GM18868 (cell line): ENCODE measurements around the gene ABO.
"Not testable (repeated sequence)": the region's sequence is repeated elsewhere in the genome, so short reads cannot be mapped to it uniquely, and the experiment has no call there.

Experiments used
- ATAC-seq: cut with Tn5 transposase; IDR thresholded peaks from one replicate; pipeline ENCODE4 v1.9.1; 2021; ENCODE audit warnings: mild to moderate bottlenecking, moderate library complexity; ENCODE audit not compliant: unreplicated experiment

ABO gene

DNA sequence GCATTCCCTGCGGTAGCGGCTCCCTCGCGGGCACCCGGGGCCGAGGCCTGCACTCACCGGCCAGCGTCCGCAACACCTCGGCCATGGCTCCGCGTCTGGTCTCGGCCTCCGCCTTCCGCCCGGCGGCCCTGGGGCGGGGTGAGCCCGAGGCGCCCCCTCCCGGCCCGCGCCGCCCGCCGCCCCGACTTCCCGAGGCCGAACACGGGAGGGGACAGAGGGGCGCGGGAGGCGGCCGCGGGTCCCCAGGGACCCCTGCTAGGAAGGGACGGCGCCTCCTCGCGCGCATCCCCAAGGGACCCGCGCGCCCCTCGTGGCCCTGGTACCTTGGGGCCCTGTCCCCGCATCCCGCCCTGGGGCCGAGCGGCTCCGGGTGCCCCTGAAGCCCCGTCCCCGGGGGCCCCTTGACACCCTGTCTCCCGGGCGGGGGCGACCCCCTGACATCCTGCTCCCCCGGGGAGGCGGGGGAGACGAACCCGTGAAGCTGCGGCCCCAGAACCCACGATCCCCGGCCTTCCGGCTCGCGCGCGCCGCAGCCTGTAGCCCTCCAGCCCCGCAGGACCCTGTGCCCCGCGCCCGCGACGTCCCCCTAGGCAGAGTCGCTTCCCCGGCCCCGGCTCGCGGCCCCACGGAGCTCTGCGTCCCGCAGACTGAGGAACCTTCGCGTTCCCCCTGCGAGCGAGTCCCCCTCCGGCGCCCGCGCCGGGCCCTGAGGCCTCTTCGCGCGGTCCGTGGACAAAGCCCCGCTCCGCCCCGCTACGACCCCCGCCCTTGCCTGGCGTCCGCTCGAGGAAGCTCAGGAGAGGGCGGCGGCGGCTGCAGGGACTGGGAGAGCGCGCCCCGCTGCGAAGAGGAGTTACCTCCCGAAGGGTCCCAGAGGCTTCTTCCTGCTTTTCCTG is at the start of gene ABO:
Gene ABO (minus strand): TSS at position 97 of the 896 bp plus-strand sequence.
- ATAC-seq, result no peak

DNA sequence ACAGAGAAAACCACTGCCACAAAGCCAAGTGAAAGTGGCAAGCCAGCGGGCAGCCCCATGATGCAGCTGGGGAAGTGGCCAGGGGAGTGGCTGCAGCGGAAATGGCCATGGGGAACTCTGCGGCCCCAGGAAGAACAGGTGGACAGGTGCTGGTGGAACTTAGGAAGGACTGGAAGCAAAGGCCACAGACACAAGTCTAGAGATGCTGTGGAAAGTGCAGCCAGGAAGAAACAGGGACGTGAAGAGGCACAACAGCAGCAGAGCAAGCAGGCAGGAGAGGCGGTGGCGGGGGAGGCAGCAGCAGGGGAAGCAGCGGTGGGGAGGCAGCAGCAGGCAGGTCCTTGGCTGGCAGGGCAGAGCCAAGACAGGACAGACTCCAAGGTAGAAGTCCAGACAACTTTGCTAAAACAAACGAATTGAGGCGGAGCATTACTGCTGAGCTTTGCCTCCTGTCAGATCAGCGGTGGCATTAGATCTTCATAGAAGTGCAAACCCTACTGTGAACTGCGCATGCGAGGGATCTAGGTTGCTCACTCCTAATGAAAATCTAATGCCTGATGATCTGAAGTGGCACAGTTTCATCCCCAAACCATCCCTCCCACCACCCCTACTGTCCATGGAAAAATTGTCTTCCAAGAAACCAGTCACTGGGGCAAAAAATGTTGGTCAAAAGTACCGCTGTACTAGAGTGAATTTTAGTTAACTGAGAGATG is 49.1 kb upstream of the ABO start:
- no peak for ATAC-seq

DNA sequence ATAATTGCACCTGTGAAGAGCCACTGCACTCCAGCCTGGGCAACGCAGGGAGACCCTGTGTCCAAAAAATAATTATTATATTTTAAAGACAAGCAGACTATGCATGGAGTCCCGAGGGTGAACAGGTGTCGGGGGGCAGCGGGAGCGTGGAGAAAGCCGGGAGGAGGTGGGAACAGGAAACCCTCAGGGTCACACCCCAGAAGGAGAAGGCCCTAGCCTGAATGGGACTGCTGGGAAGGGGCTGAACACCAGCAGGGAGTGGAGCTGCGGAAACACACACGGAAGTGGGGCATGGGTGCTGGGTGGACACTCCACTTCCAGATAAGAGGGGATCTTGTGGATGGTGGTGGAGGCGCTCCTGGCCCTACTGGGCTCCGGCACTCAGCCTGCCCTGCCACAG is 48.2 kb upstream of the ABO start:
- ATAC-seq, result no peak

DNA sequence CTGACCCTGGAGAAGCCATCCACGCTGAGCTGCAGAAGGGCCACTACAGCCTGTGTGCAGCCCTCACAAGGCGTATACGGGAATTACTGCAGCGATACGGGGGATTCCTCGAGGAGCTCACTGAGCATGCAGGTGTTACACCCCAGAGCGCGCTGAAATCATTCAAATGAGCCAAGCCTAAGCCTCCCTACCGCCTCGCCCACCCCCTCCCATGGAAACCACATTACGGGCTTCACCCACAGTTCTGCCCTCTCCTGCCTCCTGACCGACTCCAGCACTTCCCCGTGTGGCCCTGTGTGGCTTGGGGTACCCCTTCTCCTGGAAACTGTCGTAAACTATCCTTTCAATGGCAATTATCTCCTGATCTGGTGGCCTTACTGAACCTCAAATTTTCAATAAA is 47.7 kb upstream of the ABO start:
- ATAC-seq, result no peak

DNA sequence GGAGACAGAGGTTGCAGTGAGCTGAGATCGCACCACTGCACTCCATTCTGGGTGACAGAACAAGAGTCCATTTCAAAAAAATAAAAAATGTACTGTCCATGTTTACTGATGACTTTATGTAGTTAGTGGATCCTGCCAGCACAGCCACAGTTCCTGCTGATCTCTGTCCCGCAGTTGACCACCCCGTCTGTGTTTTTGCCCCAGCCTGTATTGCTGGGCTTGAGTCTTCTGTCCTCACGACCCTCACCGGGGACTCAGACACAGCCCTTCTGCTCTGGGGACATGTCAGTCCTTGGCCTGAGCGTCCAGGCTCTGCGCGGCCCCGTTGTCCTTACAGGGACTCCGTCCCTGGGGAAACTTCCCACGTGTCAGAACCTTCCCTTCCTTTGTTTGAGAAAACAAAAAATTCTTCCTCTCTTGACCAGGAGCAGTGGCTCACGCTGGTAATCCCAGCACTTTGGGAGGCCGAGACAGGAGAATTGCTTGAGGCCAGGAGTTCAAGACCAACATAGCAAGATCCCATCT is 46.5 kb upstream of the ABO start:
- ATAC-seq, result no peak

DNA sequence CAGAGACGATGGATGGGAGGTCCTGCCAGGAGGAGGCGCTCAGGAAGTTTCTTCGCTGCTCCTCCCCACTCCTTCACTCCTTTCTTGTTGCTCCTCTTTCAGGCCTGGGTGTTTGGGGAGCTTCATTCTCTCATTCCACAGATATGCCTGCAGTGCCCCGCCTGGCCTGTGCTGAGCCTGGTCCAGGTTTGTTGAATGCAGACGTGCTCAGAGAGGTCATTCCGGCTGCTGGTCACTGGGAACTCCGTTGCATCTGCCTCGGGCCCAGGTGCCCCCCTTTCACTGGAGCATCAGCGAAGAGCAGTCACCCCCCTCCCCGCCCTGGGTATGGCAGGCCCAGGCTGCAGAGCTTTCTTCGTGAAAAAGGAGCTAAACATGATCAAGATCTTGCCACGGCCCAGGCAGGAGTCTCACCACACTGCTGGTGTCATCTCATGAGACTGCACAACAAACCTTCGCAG is 45.5 kb upstream of the ABO start:
- no peak for ATAC-seq

DNA sequence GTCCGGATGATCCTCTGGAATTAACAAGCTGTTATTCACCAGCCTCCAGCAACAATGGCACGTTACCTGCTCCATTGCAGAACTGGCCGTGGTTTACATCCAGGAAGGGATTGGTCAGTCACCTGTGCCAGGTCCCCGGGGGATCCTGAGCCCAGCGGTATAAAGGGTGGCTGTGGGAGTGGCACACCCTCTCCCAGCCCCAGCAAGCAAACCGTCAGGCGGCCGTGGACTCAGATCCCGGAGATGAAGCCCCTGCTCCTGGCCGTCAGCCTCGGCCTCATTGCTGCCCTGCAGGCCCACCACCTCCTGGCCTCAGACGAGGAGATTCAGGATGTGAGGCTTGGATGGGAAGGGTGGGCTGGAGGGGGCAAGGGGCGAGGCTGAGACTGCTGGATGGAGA is 42.5 kb upstream of the ABO start:
- ATAC-seq, result not testable (repeated sequence)

DNA sequence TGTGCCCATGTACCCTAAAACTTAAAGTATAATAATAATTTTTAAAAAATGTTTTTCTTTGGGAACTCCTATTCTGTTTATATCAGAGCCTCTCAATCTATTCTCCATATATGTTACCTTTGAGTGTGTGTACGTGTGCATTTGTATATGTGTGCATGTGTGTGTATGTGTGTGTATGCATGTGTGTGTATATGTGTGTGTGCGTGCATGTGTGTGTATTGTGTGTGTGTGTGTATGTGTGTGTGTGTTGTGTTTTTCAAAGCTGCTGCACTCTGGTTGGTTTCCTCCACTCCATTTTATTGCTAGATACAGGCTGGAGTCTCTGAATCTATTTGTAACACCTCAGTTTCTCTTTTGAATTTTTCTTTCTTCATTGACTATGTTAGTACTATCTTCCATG is 41.0 kb upstream of the ABO start:
- ATAC-seq, result no peak

DNA sequence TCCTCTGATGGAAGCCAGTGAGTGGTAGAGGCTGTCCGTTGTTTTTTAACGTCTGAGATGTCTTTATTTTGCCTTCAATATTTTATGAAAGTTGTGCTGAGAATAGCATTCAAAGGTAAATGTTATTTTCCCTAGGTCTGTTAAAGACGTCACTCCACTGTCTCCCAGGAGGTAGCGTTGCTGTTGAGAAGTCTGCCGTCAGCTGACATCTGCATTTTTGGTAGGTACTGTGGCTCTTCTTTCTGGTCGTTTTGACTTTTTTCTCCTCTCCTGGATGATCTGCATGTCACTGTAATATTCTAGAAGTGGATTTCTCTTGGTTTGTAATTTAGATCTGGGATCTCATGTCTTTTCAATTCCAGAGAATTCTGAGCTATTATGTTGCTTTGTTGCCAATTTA is 34.6 kb upstream of the ABO start:
- ATAC-seq, result no peak

DNA sequence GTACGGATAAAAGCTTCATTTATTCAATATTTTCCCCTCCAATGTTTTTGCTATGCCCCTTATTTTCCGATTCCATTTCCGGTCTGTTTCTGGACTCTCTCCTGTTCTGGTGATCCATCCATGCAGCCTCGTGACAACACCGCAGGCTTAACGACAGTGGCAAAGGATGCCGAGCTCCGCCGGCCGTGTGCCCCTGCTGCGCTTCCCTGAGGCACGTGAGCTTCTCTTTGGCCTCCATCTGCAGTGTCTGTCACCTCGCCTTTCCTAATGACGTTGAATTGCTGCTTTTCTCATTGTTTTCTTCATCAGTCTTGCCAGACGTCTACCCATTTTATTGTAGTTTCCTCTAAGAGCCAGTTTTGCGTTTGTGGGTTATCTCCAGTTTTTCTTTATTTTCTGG is 32.3 kb upstream of the ABO start:
- ATAC-seq, result no peak

DNA sequence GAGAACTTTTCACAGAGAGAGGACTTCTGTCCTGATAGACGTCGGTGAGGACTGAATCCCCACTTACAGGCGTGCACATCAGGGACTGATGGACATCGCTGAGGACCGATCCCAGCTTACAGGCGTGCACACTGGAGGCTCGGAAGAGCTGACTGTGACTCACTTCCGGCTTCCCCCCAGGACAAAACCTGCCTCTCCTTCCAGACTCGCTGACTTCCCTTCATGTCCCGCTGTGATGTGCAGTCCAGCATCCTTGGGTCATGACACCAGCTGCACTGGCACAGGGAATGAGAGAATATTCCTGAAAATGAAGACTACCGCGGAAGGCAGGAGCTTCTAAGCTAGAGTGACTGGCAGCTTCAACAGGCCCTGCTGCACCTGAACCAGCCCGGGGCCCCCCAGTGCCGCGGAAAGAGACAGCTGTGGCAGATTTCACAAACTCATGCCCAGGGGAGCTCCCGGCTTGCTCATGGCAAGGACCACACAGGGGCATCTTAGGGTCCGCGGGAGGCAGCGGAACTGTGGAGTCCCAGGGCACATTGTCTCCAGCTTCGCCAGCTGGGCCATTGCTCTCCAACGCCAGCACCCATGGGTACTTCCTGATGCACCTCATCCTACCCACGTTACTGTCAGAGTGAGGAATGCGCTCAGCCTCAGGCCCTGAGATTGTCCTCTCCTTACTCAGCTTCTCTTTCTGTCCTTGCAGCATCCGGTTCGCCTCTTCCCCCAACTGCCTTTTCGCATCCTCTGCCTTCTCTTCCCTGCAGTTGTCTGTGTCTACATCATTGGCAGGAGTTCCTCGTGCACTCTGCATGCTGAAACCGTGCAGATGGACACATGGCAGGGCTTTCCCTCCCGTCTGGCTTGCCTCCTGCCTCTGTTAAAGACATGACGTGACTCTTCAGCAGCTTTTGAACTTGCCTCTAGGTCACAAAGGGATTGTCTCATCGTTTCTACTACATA is 31.5 kb upstream of the ABO start:
- no peak for ATAC-seq

DNA sequence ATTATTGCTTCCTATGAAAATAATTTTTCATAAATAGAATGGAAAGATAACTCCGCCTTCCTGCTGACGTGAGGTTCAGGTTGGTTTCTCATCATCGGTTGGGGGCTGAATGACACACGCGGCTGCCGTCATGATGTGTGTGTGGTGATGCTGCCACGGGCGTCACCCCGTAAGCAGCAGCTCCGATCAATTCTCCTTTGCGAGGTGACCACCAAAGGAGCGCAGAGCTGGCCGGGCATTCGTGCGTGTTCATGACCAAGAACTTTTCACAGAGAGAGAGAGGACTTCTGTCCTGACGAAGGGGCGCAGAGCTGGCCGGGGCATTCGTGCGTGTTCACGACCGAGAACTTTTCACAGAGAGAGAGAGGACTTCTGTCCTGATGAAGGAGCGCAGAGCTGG is 30.7 kb upstream of the ABO start:
- ATAC-seq, result no peak

DNA sequence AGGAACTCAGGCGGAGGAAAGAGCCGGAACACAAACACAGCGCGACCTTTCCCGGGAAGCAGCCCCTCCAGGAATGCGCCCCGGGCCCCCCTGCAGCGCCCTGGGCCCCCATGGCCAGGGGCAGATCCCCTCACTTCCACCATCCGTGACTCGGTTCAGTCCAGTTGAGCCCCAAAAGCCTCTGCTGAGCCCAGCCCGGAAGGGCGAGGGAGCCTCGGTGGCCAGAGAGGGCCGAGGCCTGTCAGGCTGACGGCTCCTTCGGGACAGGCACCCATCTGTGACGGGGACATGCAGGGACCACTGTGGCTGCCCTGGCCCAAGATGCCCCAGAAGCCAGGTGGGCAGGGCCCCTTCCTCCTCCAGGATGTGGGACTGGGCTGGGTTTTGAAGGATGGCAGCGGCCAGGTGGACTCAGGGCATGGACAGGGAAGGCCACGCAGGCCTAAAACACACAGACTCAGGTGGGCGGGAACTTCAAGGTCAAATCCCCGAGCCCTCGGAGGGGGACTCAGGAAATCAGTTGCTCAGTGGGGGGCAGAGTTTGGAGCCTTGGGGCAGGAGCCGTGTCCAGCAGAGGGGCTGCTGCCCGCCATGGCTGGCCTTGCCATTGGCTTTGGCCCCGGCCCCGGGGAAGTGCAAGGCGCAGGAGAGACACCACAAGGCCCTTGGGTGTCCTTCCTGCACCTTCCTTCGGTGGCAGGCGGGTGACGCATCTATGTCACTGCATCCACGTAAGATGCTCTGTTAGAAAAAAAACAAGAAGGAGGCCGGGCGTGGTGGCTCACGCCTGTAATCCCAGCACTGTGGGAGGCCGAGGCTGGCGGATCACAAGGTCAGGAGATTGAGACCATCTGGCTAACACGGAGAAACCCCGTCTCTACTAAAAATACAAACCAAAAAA is 29.7 kb upstream of the ABO start:
- no peak for ATAC-seq

DNA sequence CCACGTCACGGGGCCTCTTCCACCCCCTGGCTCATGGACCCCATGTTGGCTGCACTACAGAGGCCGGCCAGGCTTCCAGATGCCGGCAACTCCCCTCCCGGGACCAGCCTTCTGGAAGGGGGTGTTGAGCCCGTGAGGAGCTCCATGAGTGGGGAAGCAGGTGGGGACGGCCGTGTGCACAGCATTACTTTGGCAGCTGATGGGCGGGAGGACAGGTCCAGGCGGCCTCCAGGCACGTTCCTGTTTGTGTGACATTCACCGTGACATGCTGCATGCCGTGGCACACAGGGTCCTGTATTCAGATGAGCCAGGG is 29.1 kb upstream of the ABO start:
- ATAC-seq, result no peak

DNA sequence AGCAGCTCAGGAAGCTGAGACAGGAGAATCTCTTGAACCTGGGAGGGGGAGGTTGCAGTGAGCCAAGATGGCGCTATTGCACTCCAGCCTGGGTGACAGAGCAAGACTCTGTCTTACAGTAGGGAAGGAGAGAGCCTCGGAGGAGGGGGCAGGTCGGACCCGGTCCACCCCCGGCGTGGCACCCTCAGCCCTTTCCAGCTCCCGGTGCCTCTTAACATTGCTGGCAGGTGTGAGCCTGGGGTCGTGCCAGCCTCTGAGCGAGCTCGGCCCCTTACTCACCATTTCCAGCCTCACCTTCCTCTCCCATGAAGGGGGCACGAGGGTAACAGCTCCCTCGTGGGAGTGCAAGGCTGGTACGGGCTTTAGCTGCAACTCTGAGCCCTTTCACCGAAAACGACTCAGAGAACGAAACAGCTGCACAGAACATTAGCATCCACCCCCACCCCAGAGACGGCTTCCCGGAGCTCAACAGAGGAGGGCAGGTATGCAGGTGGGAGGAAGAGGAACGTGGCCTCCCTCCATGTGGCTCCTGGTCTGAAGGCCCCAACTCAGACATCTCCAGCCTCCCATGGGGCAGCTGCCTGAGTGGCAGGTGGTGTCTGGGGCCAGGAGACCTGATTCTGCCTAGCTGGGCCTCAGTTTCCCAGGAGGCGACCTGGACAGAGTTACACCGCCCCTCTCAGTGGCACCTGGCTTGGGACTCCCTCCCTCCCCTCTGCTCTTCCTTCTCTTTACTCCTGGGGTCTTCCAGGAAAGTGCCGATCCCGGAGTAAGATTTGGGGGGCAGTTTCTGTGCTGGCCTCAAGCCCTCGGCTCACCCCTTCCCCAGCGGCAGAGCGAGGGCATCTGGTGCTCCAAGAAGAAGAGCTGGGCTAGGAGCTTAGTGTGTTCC is 28.5 kb upstream of the ABO start:
- ATAC-seq, result no peak

DNA sequence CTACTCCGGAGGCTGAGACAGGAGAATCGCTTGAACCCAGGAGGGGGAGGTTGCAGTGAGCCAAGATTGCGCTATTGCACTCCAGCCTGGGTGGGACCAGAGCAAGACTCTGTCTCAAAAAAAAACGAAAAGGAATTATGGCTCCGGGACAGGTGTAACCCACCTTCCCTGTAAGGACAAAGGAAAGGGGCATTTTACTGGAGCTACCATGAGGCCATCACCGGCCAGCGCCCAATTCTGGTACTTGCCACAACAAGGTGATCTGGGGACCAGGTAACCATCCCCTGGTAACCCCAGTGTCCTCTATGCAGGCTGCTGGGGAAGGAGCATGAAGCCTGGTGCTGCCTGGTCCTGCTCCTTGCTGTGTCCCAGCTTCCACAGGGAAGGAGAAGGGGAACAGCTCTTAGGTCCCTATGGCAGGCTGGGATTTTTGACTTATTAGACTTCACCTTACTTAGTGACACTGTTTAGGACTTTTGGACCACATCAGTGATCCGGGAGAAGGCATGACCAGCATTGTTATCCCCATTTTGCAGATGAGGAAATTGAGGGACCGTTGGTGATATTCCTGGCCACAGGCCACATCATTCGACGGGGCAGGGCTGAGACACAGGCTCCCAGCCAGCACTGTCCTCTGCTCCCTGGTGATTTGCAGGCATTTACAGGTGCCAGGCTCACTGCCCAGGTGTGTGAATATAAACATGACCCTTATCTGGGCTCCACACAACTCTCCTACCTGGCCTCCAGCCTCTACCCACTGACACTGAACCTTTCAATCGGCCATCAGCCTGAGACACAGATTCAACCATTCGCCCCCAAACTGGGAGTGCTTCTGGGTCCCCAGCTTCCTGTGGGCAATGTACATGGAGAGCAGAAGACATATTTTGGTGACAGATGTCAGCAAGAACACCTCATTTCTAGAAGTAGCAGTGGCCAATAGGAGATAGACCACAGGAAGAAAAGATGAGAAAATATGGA is 26.5 kb upstream of the ABO start:
- no peak for ATAC-seq

DNA sequence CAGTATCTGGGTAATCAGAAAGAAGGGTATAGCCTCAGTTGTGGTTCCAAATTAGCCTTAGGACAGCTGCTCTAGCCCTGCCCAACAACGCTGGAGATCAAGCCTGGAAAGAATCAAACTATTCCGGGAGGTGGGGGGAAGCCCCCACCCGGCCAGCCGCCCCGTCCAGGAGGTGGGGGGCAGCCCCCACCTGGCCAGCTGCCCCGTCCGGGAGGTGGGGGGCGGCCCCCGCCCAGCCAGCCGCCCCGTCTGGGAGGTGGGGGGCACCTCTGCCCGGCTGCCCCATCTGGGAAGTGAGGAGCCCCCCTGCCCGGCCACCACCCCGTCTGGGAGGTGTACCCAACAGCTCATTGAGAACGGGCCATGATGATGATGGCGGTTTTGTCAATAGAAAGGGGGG is 25.0 kb upstream of the ABO start:
- ATAC-seq, result not testable (repeated sequence)

DNA sequence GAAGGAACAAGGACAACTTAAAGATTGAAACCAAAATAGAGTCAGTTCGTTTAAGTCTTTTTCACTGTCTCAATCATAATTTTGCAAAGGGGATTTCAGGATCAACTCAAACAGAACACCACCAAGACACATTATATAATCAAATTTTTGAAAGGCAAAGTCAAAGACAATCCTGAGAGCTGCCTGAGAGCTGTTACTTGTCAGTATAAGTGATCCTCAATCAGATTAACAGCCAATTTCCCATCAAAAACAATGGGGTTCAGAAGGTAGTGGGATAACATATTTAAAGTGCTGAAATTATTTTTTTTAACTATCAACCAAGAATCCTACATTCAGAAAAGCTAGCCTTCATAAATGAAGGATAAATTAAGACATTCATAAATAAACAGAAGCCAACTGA is 19.3 kb upstream of the ABO start:
- ATAC-seq, result no peak
